Neural progenitor cell (in vitro differentiated cells): ENCODE results near the gene IL20RA. TPM values are rescaled to one million over a fixed set of nuclear protein-coding genes. Genes with fewer than 3 reads are reported as not detected.

Experiments
- DNase-seq: peaks from one replicate; pipeline ENCODE4 v3.0.0-alpha.2; 2016; ENCODE audit warnings: low spot score
- H2AFZ ChIP-seq: fragments of 200-600 bp; sonication (generic); replicated peaks from 2 replicates; pipeline ENCODE4 v1.6.1; 2016; ENCODE audit warnings: antibody characterized with exemption
- H3F3A ChIP-seq: fragments of 200-600 bp; sonication (generic); 2 replicates; pipeline ENCODE4 v1.6.1; 2016; ENCODE audit warnings: antibody characterized with exemption, low read depth
- H3K27ac ChIP-seq: fragments of 200-600 bp; sonication (generic); 2 replicates; pipeline ENCODE4 v1.5.1; 2016; ENCODE audit warnings: mild to moderate bottlenecking
- H3K27me3 ChIP-seq: fragments of 200-600 bp; sonication (generic); 2 replicates; pipeline ENCODE4 v1.6.1; 2016; ENCODE audit warnings: mild to moderate bottlenecking, moderate library complexity
- H3K36me3 ChIP-seq: fragments of 200-600 bp; sonication (generic); 2 replicates; pipeline ENCODE4 v1.5.1; 2016
- H3K4me1 ChIP-seq: fragments of 200-600 bp; sonication (generic); 2 replicates; pipeline ENCODE4 v1.6.1; 2016; ENCODE audit warnings: mixed run types
- H3K4me2 ChIP-seq: fragments of 200-600 bp; sonication (generic); 2 replicates; pipeline ENCODE4 v1.6.1; 2016
- H3K4me3 ChIP-seq: fragments of 200-600 bp; sonication (generic); 2 replicates; pipeline ENCODE4 v1.5.1; 2016
- H3K79me2 ChIP-seq: fragments of 200-600 bp; sonication (generic); 2 replicates; pipeline ENCODE4 v1.6.1; 2016; ENCODE audit warnings: low read depth
- H3K9ac ChIP-seq: fragments of 200-600 bp; sonication (generic); 2 replicates; pipeline ENCODE4 v1.6.1; 2016
- H3K9me3 ChIP-seq: fragments of 200-600 bp; sonication (generic); 2 replicates; pipeline ENCODE4 v1.5.1; 2016; ENCODE audit warnings: low read depth
- H4K20me1 ChIP-seq: fragments of 200-600 bp; sonication (generic); 2 replicates; pipeline ENCODE4 v1.6.1; 2016; ENCODE audit warnings: low read depth
- H3K27ac Mint-ChIP-seq: 3 replicates; pipeline ENCODE4 v1.8.0; 2021; ENCODE audit warnings: mixed read lengths
- H3K27me3 Mint-ChIP-seq: 2 replicates; pipeline ENCODE4 v1.8.0; 2022; ENCODE audit warnings: low read depth, mild to moderate bottlenecking, inconsistent platforms, moderate library complexity, mixed read lengths; ENCODE audit not compliant: insufficient read depth
- H3K36me3 Mint-ChIP-seq: 3 replicates; pipeline ENCODE4 v1.8.0; 2021; ENCODE audit warnings: mixed read lengths
- H3K4me1 Mint-ChIP-seq: 3 replicates; pipeline ENCODE4 v1.8.0; 2021; ENCODE audit warnings: mixed read lengths
- H3K4me3 Mint-ChIP-seq: 3 replicates; pipeline ENCODE4 v1.8.0; 2021; ENCODE audit warnings: mild to moderate bottlenecking, moderate library complexity, mixed read lengths
- H3K9me3 Mint-ChIP-seq: 3 replicates; pipeline ENCODE4 v1.8.0; 2020; ENCODE audit warnings: mixed read lengths
- CTCF ChIP-seq: fragments of 200-600 bp; sonication (generic); IDR thresholded peaks from 2 replicates; pipeline ENCODE4 v1.5.1; 2017; ENCODE audit warnings: antibody characterized with exemption, mild to moderate bottlenecking
- EZH2 ChIP-seq: fragments of 200-600 bp; sonication (generic); IDR thresholded peaks from 2 replicates; pipeline ENCODE4 v1.6.1; 2017; ENCODE audit warnings: antibody characterized with exemption, mild to moderate bottlenecking, moderate library complexity
- EZH2phosphoT487 ChIP-seq: fragments of 200-600 bp; sonication (generic); IDR thresholded peaks from 2 replicates; pipeline ENCODE4 v1.6.1; 2017; ENCODE audit warnings: antibody characterized with exemption
- total RNA-seq: library from RNA; depleted of rRNA; stranded (reverse); fragments of >200 nt; gene quantifications from 2 replicates; pipeline ENCODE4 v1.2.3, GENCODE V29; 2015; ENCODE audit warnings: low replicate concordance

IL20RA gene
- total RNA-seq, 1 donor from 2014 or later = not detected

DNA sequence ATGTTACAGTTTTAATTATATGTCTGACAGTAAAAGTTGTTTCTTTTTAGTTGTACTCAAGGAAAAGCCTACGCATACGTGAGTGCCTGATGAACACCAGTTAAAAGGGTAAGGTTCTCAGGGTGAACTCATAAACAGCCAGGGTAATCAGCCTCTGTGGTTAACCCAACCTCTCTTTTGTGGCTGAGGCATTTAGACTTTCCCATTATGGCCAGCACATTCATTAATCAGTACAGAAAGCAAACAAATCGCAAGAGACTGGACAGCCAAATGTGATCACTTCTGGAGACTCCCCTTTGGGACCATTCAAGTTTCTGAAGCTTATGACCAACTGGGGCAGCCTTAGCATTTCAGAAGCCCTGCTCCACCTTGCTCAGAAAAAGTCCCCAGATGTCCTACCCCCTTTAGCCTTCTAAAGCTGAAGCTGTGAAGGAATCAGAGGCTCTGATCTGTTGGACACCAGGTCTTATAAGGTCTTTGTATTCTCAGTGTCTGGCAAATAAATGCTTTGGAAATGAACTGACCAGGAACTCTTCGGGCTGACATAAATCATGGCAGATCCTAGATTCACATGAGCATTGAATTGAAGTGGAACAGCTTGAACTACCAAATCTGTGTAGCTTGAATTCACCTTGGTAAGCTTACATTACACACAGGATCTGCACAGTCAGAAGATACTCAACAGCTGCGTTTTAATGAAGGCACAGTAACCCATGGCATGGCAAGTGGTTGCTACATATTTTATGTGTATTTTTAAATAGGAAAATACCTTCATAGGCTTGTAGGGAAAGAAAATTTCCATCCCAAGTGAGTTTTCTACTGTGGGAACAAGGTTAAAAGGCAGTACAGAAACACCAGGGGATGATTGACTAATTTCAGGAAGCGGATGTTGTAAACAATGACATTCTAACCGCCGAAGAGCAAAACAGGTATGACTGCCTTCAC is 18.7 kb downstream of the IL20RA start:
- H3K9me3 Mint-ChIP-seq = no peaks in the 10 kb centered on the region
- H3K4me2 ChIP-seq = no peak overlapping the region
- no peak overlapping the region for H3K4me3 Mint-ChIP-seq
- H3K27ac Mint-ChIP-seq = no peak overlapping the region
- H3K36me3 ChIP-seq = no peaks in the 10 kb centered on the region
- H4K20me1 ChIP-seq = no peaks in the 10 kb centered on the region
- H3K4me1 Mint-ChIP-seq = no peaks in the 10 kb centered on the region
- H3K36me3 Mint-ChIP-seq = no peaks in the 10 kb centered on the region
- TF ChIP-seq EZH2phosphoT487 (no peak), CTCF (no peak), EZH2 (no peak)
- H2AFZ ChIP-seq = no peak overlapping the region
- H3K4me1 ChIP-seq = no peaks in the 10 kb centered on the region
- H3K4me3 ChIP-seq = no peak overlapping the region
- no peak for DNase-seq
- no peaks in the 10 kb centered on the region for H3F3A ChIP-seq
- no peaks in the 10 kb centered on the region for H3K27me3 ChIP-seq
- no peaks in the 10 kb centered on the region for H3K27me3 Mint-ChIP-seq
- H3K27ac ChIP-seq = no peak overlapping the region
- H3K79me2 ChIP-seq = no peaks in the 10 kb centered on the region
- no peaks in the 10 kb centered on the region for H3K9me3 ChIP-seq
- H3K9ac ChIP-seq = no peak overlapping the region

DNA sequence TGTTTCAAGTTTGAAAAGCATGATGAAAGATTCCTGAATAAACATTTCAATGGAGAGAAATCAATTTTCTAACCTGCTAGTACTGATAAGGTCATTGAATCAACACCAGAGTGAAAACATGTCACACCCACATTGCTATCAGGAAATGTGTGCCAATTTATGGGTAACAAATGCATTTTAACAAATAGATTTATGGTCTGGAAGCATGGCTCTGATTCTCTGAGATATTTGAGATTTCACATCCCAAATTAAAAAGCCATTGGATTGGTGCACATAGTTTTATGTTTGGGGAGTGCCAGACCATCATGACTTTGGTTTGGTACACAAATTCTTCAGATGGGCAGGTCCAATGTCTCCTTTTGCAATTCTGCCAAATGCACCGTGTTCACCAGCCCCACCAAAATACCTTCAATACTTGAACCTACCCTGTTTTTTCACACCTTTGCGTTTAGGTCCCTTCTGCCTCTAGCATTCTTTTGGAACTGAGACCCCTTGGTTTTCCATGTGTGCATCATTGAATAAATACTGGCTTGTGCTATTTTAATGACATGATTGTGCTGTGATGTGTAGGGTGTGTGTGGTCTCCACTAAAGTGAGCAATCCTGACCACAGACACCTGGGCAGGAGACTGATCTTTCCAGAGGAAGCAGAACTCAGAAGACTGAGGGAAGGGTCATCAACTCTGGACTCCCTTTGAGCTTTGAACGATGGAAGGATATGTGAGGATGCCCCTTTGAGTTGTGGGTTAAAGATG is 20.4 kb downstream of the IL20RA start:
- Mint-ChIP-seq H3K36me3 (no peaks in the 10 kb centered on the region), H3K4me3 (no peak overlapping the region), H3K27me3 (no peaks in the 10 kb centered on the region), H3K4me1 (no peaks in the 10 kb centered on the region), H3K27ac (no peak overlapping the region), H3K9me3 (no peaks in the 10 kb centered on the region)
- H3K9me3 ChIP-seq = no peaks in the 10 kb centered on the region
- H3K79me2 ChIP-seq = no peaks in the 10 kb centered on the region
- H3K4me2 ChIP-seq = no peak overlapping the region
- no peak for DNase-seq
- H3K4me3 ChIP-seq = no peak overlapping the region
- H2AFZ ChIP-seq = no peak overlapping the region
- H3K4me1 ChIP-seq = no peaks in the 10 kb centered on the region
- H3K36me3 ChIP-seq = no peaks in the 10 kb centered on the region
- no peak overlapping the region for H3K27ac ChIP-seq
- H3K27me3 ChIP-seq = no peaks in the 10 kb centered on the region
- no peaks in the 10 kb centered on the region for H3F3A ChIP-seq
- H3K9ac ChIP-seq = no peak overlapping the region
- TF ChIP-seq EZH2phosphoT487 = no peak
- TF ChIP-seq CTCF = no peak
- TF ChIP-seq EZH2 = no peak
- H4K20me1 ChIP-seq = no peaks in the 10 kb centered on the region

DNA sequence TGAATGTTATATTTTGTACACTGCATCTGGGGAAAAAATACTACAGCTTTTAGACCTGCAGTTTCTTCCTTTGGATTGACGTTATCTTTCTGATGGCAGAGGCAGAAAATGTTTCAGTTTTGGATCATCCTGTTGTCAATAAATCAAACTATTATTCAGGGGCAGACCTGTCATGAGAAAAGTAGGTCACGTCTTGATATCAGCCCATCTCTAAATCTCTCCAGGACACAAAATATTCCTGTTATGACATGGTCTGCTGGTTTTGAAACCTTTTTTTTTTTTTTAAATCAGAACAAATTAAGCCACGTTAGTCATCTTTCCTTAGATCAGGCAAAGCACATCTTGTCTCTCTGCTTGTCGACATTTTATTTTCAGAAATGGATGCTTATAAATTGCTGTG is 24.0 kb downstream of the IL20RA start:
- no peaks in the 10 kb centered on the region for H3K9me3 ChIP-seq
- no peaks in the 10 kb centered on the region for H3K36me3 ChIP-seq
- no peak for DNase-seq
- Mint-ChIP-seq H3K27me3 (no peaks in the 10 kb centered on the region), H3K4me1 (no peaks in the 10 kb centered on the region), H3K27ac (no peak overlapping the region), H3K9me3 (no peaks in the 10 kb centered on the region), H3K4me3 (no peak overlapping the region), H3K36me3 (no peaks in the 10 kb centered on the region)
- H3K4me3 ChIP-seq = no peak overlapping the region
- H3F3A ChIP-seq = no peaks in the 10 kb centered on the region
- H3K27me3 ChIP-seq = no peaks in the 10 kb centered on the region
- H3K9ac ChIP-seq = no peak overlapping the region
- TF ChIP-seq CTCF (no peak), EZH2phosphoT487 (no peak), EZH2 (no peak)
- no peaks in the 10 kb centered on the region for H3K4me1 ChIP-seq
- H3K27ac ChIP-seq = no peak overlapping the region
- H3K4me2 ChIP-seq = no peak overlapping the region
- H4K20me1 ChIP-seq = no peaks in the 10 kb centered on the region
- H2AFZ ChIP-seq = no peak overlapping the region
- no peaks in the 10 kb centered on the region for H3K79me2 ChIP-seq
